ENCODE measurements around the gene IRAK2. TPM values are rescaled to one million over a fixed set of nuclear protein-coding genes. Genes with fewer than 3 reads are reported as not detected.

The IRAK2 gene
- total RNA-seq, 2 donors from 2014 or later: 5.1 to 7.6 TPM

DNA sequence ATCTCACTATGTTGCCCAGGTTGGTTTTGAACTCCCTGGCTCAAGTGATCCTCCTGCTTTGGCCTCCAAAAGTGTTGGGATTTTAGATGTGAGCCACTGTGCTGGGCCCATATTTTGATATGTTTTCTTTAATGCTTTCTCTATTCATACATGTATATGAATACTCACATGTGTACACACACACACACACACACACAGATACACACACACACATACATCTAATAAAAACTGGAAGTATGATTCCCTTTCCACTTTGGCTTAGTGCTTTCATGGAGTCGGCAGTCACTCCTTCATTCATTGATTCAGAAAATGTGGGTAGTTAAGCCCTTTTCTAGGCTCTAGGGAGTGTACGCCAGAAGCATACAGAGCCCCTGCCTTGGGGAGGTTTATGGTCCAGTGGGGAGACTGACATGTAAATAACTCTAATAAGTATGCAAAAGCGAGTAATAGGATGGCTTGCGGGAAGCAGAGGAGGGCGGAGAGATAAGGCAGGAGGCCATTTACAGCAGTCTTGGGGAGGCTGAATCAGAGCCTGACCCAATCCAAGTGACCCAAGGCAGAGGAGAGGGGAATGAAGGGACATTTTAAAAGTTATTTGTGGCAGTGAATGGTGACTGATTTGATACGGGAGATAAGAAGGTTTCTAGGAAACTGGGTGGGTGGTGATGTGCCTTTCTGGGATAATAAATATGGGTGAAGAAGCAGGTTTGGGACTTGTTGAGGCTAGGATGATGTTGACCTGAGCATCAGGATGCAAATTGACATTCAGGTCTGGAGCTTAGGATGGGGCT is 51.1 kb downstream of the IRAK2 start:
- Histone ChIP-seq H3K27me3 (replicated peaks; ENCODE audit: insufficient read depth) (no peaks in the 10 kb centered on the region), H3K36me3 (no peaks in the 10 kb centered on the region)
- intact Hi-C loops (cut with DNase I): no loop called here

DNA sequence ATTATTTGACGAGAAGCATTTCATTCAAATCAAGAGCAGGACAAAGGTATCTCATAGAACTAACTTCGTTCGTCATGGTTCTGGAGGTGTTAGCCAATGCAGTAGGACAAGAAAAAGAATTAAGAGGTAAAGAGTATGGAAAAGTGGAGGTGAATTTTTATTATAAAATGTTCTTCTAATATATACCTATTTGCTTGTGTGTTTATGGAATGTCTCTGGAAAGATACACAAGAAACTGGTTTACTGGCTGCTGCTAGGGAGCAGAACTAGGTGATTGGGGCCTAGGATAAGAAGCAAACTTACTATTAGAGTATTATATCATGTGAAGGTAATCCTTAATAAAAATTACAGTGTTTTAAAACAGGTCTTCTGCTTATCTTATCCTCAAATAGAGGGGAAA is 52.6 kb downstream of the IRAK2 start:
- Histone ChIP-seq H3K27me3 (replicated peaks; ENCODE audit: insufficient read depth) (no peaks in the 10 kb centered on the region), H3K9me3 (no peaks in the 10 kb centered on the region), H3K27ac (no peak overlapping the region), H3K36me3 (no peaks in the 10 kb centered on the region), H3K4me3 (no peak overlapping the region), H3K4me1 (replicated peaks) (no peaks in the 10 kb centered on the region)
- intact Hi-C loops (cut with DNase I): no loop called here
- no peak for DNase-seq (ENCODE audit: low spot score)
- 80% methylated on average over 3 of the region's 3 CpGs for WGBS
- TF ChIP-seq, protein P1, sequence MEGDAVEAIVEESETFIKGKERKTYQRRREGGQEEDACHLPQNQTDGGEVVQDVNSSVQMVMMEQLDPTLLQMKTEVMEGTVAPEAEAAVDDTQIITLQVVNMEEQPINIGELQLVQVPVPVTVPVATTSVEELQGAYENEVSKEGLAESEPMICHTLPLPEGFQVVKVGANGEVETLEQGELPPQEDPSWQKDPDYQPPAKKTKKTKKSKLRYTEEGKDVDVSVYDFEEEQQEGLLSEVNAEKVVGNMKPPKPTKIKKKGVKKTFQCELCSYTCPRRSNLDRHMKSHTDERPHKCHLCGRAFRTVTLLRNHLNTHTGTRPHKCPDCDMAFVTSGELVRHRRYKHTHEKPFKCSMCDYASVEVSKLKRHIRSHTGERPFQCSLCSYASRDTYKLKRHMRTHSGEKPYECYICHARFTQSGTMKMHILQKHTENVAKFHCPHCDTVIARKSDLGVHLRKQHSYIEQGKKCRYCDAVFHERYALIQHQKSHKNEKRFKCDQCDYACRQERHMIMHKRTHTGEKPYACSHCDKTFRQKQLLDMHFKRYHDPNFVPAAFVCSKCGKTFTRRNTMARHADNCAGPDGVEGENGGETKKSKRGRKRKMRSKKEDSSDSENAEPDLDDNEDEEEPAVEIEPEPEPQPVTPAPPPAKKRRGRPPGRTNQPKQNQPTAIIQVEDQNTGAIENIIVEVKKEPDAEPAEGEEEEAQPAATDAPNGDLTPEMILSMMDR (IDR thresholded peaks at IDR 0.05): no peak
- no peak for TF ChIP-seq POLR2A (IDR thresholded peaks at IDR 0.05)

More for the DNA sequence above, 51.1 kb downstream of the IRAK2 start:
- DNase-seq (ENCODE audit: low spot score): no peak
- WGBS: 84% methylated on average over 6 of the region's 6 CpGs
- no peaks in the 10 kb centered on the region for H3K4me1 ChIP-seq (replicated peaks)
- no peak overlapping the region for H3K27ac ChIP-seq
- H3K4me3 ChIP-seq: no peak overlapping the region
- H3K9me3 ChIP-seq: no peaks in the 10 kb centered on the region
- TF ChIP-seq POLR2A (IDR thresholded peaks at IDR 0.05): no peak
- TF ChIP-seq, protein P1 (IDR thresholded peaks at IDR 0.05): no peak
- TF ChIP-seq POLR2AphosphoS5 (IDR thresholded peaks at IDR 0.05): no peak

DNA sequence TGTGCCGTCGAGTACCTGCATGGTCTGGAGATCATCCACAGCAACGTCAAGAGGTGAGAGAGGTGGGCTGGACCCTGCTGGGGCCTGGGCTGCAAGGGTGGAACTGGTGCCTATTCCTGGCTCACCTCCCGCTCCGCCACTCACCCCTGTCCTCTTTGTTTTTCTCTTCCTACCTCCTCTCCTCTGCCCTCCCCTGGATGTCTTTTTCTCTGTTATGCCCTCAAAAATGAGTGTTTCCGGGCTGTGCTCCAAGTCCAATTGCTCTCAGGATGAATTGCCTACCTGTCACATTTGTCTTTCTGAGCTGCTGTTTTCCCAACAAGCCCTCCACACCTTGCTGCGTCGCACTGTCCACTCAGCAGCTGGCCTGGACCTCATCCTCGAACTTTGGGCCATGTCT is 55.0 kb downstream of the IRAK2 start:
- Histone ChIP-seq H3K4me3 (no peak overlapping the region), H3K36me3 (no peaks in the 10 kb centered on the region), H3K27me3 (replicated peaks; ENCODE audit: insufficient read depth) (no peaks in the 10 kb centered on the region), H3K4me1 (replicated peaks) (no peaks in the 10 kb centered on the region), H3K27ac (no peak overlapping the region), H3K9me3 (no peaks in the 10 kb centered on the region)
- TF ChIP-seq, protein P1 (IDR thresholded peaks at IDR 0.05): no peak
- TF ChIP-seq POLR2AphosphoS5 (IDR thresholded peaks at IDR 0.05) (no peak), POLR2A (IDR thresholded peaks at IDR 0.05) (no peak)
- no peak for DNase-seq (ENCODE audit: low spot score)
- 66% methylated on average over 9 of the region's 9 CpGs for WGBS
- intact Hi-C loops (cut with DNase I): loop anchor here (10.0 kb wide), 2 partner anchors 105 to 275 kb away; partner anchors contain the start of gene BRK1

DNA sequence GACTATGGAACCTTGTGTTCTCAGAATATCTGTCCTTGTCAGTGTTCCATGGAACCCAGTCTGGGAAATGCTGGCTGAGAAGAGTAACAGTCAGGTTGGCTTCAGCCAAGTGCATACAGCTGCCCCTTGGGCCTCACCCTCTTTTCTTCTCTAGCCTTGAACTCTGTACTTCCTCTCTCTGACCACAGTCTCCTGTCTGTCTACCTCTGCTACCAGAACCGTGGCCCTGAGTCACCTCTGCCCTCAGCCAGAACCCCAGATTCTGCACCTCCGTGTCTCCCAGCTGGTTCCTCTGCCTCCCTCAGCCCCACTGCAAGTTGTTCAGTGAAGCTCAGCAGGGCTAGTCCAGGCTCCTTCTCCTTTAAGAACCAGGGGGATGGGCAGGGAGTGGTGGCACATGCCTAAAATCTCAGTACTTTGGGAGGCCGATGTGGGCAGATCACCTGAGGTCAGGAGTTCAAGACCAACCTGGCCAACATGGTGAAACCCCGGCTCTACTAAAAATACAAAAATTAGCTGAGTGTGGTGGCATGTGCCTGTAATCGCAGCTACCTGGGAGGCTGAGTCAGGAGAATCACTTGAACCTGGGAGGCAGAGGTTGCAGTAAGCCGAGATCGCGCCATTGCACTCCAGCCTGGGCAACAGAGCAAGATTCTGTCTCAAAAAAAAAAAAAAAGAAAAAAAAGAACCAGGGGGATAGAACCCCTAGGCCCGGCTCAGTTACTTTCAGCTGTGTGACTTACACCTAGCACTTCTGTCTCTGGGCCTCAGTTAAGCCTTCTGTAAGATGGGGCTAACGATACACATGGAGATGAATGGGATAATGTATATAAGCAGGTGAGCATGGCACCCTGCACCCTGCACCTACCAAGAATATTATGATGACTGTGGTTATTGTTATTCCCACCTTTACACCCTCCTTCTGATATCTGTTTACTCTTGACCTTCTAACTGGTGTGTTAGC is 59.2 kb downstream of the IRAK2 start:
- no peak overlapping the region for H3K27ac ChIP-seq
- DNase-seq (ENCODE audit: low spot score): no peak

More for the DNA sequence above, 59.2 kb downstream of the IRAK2 start:
- Histone ChIP-seq H3K27me3 (replicated peaks; ENCODE audit: insufficient read depth) (no peaks in the 10 kb centered on the region), H3K36me3 (no peaks in the 10 kb centered on the region), H3K4me1 (replicated peaks) (no peaks in the 10 kb centered on the region), H3K9me3 (no peaks in the 10 kb centered on the region), H3K4me3 (no peak overlapping the region)
- intact Hi-C loops (cut with DNase I): loop anchor here (2.0 to 10.0 kb wide), 3 partner anchors 59 to 279 kb away; partner anchors contain the start of genes BRK1 and IRAK2
- no peak for TF ChIP-seq POLR2AphosphoS5 (IDR thresholded peaks at IDR 0.05)
- TF ChIP-seq, protein P1 (IDR thresholded peaks at IDR 0.05): no peak
- no peak for TF ChIP-seq POLR2A (IDR thresholded peaks at IDR 0.05)
- 90% methylated on average over 10 of the region's 10 CpGs for WGBS
